ENCODE results near the gene TNFRSF14. TPM values are rescaled to one million over a fixed set of nuclear protein-coding genes. Genes with fewer than 3 reads are reported as not detected.

TNFRSF14 gene
- total RNA-seq, 1 experiment from 2014 or later = 0.57 TPM

DNA sequence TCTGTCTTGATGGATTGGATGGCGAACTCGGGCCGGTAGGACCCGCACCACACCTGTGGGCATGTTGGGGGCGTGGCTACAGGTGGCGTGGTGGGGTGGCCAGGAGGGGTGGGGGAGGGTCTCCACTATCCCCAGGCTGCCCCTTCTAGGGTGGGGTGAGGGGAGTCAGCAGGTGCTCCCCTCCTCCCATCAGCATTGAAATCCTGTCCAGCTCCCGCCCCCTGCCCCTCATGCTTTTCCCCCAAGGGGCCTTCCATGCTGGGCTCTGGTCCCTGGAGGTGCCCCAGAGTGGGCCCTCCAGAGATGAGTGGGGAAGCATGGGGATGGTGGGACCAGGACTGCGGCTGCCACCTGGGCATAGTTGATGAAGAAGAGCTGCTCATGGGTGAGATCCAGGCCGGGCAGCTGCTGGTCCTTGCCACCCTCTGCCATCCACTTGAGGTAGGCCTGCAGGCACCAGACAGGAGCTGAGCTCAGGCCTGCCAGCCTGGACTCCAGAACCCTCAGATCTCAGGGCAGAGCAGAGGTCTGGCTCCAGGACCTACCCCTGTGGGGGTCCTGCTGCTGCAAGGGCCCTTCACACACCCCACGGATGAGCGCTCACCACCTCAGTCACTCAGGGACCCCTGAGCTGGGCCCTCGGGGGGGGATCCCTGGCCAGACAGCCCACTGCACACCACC is 35.5 kb downstream of the TNFRSF14 start:
- H3K4me1 Mint-ChIP-seq = peaks cover 0 to 3% of the 10 kb centered on the region in 2 experiments; a peak in 1 of 4 replicates
- H3K4ac ChIP-seq (ENCODE audit: low read depth, low read length) = no peak overlapping the region
- H3K9me3 ChIP-seq (ENCODE audit: control insufficient read depth, low read depth, low read length) = no peaks in the 10 kb centered on the region
- WGBS (ENCODE audit: extremely low coverage, insufficient read length, low lambda C conversion rate) = no CpG with 5 or more reads among the region's 12 CpGs
- no peak overlapping the region for H3K56ac ChIP-seq (ENCODE audit: insufficient read length, low read depth, low read length)
- no peak overlapping the region for H3K27ac ChIP-seq (ENCODE audit: insufficient read length, low read depth, low read length)
- no peak overlapping the region; a peak in 1 of 5 replicates for H3K4me3 Mint-ChIP-seq
- no peak overlapping the region for H4K91ac ChIP-seq (ENCODE audit: insufficient read length, low read depth, low read length)
- H4K20me1 ChIP-seq (ENCODE audit: control insufficient read depth, insufficient read depth, insufficient read length) = no peaks in the 10 kb centered on the region
- H2BK5ac ChIP-seq (ENCODE audit: insufficient read length, low read length) = no peak overlapping the region
- no peak overlapping the region for H4K8ac ChIP-seq (replicated peaks; ENCODE audit: insufficient read length, low read depth, low read length)
- no peak overlapping the region for H3K18ac ChIP-seq (ENCODE audit: insufficient read length, low read depth, low read length)
- H2BK12ac ChIP-seq (ENCODE audit: insufficient read length, low read depth, low read length) = no peak overlapping the region
- no peak overlapping the region for H3K27ac Mint-ChIP-seq
- no peak overlapping the region for H2AK5ac ChIP-seq (ENCODE audit: insufficient read length, low read length)
- no peak overlapping the region for H3K14ac ChIP-seq (ENCODE audit: insufficient read depth, low read length)
- peaks cover 4% of the 10 kb centered on the region for H3K23me2 ChIP-seq (ENCODE audit: insufficient read length, low read depth, low read length, poor library complexity, severe bottlenecking)
- H2BK15ac ChIP-seq (ENCODE audit: low read depth, low read length) = no peak overlapping the region
- no peak overlapping the region for H3K9ac ChIP-seq (ENCODE audit: extremely low read depth, insufficient read length, low read length)
- no peaks in the 10 kb centered on the region for H3K79me2 ChIP-seq (ENCODE audit: insufficient read depth, low read length)
- H3K27me3 Mint-ChIP-seq (ENCODE audit: low read depth) = peaks cover 2% of the 10 kb centered on the region; the same call in 1 of the 2 replicates
- no peak overlapping the region for H2BK120ac ChIP-seq (ENCODE audit: low read depth, low read length, poor library complexity, severe bottlenecking)
- no peak overlapping the region for H3T11ph ChIP-seq (ENCODE audit: low read length)
- H3K23ac ChIP-seq (ENCODE audit: insufficient read length, low read depth, low read length) = no peak overlapping the region
- H4K5ac ChIP-seq (ENCODE audit: insufficient read length, low read depth, low read length) = no peak overlapping the region
- peaks cover 8 to 24% (median 13%) of the 10 kb centered on the region in 3 experiments for H3K36me3 Mint-ChIP-seq (ENCODE audit: insufficient read depth in 1 of 3, low read depth in 3 of 3)
- no peaks in the 10 kb centered on the region for H3K4me1 ChIP-seq (ENCODE audit: insufficient read depth, low read length)
- TF ChIP-seq, protein P1, sequence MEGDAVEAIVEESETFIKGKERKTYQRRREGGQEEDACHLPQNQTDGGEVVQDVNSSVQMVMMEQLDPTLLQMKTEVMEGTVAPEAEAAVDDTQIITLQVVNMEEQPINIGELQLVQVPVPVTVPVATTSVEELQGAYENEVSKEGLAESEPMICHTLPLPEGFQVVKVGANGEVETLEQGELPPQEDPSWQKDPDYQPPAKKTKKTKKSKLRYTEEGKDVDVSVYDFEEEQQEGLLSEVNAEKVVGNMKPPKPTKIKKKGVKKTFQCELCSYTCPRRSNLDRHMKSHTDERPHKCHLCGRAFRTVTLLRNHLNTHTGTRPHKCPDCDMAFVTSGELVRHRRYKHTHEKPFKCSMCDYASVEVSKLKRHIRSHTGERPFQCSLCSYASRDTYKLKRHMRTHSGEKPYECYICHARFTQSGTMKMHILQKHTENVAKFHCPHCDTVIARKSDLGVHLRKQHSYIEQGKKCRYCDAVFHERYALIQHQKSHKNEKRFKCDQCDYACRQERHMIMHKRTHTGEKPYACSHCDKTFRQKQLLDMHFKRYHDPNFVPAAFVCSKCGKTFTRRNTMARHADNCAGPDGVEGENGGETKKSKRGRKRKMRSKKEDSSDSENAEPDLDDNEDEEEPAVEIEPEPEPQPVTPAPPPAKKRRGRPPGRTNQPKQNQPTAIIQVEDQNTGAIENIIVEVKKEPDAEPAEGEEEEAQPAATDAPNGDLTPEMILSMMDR (conservative IDR thresholded peaks at IDR 0.05) = no peak
- no peaks in the 10 kb centered on the region for H3K27me3 ChIP-seq (ENCODE audit: insufficient read depth, low read length)
- peaks cover 4 to 11% of the 10 kb centered on the region in 2 experiments; a peak in 3 of 5 replicates for H3K9me3 Mint-ChIP-seq
- no peak for DNase-seq
- no peak overlapping the region for H2AFZ ChIP-seq (ENCODE audit: low read length)
- no peaks in the 10 kb centered on the region for H3K79me1 ChIP-seq (ENCODE audit: insufficient read depth, low read depth, low read length, poor library complexity, severe bottlenecking)
- H3K4me2 ChIP-seq (ENCODE audit: insufficient read depth, insufficient read length, low read length) = no peak overlapping the region
- no peak overlapping the region for H2BK20ac ChIP-seq (ENCODE audit: low read depth, low read length, poor library complexity, severe bottlenecking)
